HG03159 (cell line): ENCODE measurements around the gene OSBPL1A.

Experiments
- ATAC-seq: cut with Tn5 transposase; IDR thresholded peaks from one replicate; pipeline ENCODE4 v1.9.1; 2021; ENCODE audit warnings: mild to moderate bottlenecking, moderate library complexity; ENCODE audit not compliant: unreplicated experiment

The OSBPL1A gene

DNA sequence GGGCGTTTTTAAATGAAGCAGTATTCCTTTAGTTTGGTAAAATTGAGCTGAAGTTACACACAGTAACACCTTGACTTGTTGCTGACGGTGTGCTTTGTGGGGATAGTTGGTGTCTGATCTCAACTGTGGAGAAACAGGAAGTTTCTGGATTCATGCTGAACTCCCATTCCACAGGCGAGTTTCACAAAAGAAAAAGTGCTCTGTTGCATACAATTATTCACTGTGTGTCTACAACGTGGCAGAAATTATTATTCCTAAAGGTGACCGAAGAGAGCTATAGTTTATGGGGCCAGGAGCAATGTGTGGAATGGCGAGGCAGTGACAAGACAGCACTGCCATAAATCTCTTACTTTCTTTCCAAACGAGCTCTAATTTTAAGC lies 259.2 kb downstream of the OSBPL1A start:
- ATAC-seq = no peak

DNA sequence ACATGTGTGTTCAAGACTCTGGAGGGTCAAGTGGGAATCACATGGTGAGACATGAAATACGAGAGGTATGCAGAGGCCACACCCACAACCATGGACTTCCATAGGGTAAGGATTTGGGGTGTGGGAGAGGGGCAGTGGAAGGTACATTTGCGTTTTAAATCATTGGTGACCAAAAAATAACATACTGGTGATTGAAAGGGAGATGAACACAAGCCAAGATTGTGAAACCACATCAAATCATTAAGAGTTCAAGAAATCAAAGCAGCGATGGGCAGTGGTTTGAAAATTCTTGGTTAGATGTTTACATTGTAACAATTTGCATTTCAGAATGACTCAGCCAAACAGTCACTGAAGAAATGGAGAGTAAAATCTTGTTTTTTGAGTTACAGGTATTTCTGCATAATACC lies 260.7 kb downstream of the OSBPL1A start:
- ATAC-seq = no peak

DNA sequence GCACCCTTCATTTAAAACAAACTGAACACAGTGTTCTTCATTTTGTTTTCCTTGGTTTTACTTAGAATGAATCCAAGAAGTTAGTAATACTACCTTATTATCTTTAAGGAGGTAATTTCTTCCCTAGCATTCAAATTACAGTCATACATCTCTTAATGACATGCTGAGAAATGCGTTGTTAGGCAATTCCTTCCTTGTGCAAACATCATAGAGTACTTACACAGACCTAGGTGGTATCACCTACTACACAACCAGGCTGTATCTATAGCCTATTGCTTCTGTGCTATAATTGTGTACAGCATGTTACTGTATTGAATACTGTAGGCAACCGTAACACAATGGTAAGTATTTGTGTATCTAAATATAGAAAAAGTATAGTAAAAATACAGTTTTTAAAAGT lies 267.1 kb downstream of the OSBPL1A start:
- ATAC-seq = no peak

DNA sequence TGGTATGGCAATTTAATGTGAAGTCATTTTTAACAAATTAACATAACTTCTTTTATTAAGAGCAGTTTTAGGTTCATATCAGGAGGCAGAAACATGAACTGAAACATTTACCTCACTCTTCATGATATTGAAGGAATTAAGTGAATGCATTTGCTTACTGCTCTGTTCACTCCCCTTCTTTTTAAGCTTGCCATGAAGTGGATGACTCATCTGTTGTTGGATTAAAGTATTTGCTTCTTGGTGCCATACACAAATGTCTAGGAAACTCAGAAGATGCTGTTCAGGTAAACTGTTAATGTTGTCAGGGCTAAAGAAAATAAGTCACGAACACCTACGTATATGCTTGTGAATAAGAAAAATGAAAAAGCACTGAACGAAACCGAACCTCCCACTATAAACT lies 268.9 kb downstream of the OSBPL1A start:
- no peak for ATAC-seq

DNA sequence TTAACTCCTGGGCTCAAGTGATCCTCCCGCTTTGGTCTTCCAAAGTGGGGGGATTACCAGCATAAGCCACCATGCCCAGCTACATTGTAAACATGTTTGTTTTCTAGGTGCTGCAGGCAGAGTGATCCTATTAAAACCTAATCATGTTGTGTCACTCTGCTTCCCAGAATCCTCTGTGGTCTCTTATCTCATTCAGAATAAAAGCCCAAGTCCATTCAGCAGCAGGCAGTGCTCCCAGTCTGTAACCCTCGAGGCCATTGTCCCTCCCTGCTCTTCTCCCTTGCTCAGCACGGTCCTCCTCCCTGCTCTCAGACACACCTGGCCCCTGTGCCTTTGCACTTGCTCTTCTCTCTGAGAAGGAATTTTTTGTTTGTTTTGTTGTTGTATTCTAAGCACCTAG lies 269.9 kb downstream of the OSBPL1A start:
- ATAC-seq = no peak

DNA sequence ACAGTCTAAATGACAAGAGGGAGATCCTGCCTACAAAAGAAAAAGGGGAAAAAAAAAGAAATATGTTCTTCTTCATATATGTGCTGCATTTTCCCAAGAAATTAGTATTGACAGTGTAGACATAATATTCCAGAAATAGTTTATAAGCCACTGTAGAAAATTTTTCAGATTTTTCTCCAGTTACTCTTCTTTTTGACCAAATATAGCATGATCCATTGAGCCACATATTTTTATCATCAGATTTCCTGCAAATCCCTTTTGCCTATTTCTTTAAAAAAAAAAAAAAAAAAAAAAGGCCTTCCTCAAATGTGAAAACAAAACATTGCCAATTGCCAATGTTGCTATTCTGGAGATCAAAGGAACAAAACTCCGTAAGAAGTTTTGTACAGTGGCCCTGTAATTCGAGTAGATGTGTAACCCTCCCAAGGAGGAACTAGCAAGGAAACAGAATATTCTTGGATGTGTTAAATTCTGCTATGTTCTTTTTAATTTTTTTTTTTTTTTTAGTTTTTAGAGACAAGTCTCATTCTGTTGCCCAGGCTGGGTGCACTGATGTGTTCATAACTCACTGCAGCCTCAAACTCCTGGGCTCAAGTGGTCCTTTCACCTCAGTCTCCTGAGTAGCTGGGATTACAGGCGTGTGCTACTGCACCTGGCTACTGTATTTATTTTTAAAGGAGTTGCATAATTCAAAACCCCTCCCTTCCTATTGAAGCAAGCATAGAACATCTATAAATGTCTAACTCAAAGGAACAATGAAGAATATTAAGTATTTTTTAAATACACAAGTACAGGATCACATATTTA lies 271.3 kb downstream of the OSBPL1A start:
- ATAC-seq = no peak

DNA sequence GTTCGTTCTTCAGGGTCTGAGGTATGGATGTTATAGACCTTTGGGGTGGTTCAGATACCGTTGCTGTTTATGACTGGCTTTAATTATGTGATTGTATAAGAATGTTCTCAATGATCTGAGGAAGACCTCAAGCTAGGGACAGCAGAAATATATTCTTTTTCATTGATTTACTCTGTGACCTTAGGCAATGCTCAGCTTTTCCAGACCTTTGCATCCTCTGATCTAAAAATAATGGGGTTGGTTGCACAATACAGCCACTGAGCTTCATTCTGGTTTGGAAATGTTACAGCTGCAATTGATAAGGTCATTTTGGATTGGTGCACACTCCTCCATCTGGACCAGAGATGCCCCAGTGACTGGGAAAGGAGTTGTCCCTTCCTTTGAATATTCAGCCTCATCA lies 276.0 kb downstream of the OSBPL1A start:
- no peak for ATAC-seq

DNA sequence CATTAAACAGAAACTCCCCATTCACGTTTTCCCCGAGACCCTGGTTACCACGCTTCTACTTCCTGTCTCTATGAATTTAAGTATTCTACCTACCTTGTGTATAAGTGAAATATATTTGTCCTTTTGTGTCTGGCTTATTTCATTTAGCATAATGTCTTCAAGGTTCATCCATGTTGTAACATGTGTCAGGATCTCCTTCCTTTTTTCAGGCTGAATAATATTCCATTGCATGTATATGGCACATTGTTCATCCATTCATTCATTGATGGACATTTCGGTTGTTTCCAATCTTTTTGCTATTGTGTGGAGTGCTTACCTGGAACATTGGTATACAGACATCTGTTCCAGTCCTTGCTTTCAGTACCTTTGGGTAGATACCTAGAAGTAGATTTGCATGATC lies 276.9 kb downstream of the OSBPL1A start:
- no peak for ATAC-seq

DNA sequence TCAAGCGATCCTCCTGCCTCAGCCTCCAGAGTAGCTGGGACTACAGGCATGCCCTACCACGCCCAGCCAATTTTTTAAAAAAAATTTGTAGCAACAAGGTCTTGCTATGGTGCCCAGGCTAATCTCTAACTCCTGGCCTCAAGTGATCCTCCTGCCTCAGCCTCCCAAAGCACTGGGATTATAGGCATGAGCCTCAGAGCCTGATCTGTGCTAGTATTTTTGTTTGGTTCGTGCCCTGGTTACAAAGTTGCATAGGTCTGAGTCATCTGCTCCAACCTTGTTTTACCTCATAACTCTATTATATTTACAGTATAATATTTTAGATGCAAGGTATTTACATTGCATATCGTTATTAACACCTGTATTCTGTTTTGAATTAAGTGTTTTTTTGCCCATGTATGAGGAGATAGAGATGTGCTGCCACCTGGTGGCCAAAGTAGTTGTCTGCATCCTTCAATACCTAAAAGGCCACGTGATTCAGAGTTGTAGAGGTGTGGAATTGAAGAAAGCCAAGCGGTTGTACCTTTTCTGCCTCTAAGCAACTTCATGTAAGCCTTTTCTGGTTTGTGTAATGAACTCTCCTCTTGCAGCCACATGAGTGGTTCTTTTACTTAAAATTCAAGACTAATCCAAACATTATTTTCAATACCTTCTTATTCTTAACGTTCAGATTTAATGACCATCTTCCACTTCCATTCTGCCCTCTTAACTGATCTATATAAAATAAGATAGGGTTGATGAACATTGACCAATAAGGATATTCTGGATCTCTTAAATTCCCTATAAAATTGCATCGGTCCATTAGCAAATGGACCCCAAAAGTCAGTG lies 278.7 kb downstream of the OSBPL1A start:
- no peak for ATAC-seq

DNA sequence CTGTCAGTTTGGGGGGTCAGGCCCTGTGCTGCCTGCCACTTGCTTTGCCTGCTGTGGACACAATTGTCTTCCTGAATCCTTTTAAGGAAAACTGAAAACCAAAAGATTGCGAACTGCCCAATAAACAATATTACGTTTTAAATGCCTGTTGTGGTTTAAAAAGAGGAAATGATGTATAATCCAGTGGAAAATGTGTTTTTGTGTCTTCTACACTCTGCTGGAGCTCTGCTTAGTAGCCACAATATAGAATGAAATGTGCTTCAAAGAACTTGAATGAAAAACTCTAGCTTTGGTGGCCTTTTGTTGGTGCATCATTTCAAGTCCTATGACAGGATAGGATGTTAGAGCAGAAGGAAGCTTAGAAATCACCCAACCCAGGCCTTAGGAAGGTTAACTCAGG lies 282.0 kb downstream of the OSBPL1A start:
- ATAC-seq = no peak

DNA sequence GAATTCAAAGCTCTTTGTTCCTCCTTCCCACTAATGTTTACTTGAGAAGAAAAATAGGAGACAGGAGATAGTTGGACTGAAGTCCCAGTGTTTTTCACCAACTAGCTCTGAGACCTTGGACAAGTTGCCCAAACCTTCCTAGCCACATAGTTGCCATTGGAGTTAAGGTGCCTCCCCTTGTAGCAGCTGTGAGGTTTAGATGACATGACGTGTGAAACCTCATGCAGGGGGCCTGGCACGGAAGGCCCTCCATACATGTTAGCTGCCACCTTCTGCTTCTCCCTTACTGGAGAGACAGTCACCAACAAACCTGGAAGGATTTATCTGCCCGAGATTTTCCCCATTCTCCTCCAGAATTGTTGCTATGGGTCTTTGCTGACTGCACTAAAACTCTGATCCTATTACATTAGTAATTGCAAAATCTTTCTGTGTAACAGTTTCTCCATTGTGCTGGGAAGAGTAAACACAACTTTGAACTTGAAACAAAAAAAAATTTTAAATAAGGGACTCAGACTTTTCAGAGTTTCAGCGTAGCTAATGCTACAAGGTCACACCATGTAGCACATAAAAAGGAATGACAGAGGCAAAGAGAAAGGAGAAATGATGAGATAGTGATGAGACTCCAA lies 282.6 kb downstream of the OSBPL1A start:
- no peak for ATAC-seq

DNA sequence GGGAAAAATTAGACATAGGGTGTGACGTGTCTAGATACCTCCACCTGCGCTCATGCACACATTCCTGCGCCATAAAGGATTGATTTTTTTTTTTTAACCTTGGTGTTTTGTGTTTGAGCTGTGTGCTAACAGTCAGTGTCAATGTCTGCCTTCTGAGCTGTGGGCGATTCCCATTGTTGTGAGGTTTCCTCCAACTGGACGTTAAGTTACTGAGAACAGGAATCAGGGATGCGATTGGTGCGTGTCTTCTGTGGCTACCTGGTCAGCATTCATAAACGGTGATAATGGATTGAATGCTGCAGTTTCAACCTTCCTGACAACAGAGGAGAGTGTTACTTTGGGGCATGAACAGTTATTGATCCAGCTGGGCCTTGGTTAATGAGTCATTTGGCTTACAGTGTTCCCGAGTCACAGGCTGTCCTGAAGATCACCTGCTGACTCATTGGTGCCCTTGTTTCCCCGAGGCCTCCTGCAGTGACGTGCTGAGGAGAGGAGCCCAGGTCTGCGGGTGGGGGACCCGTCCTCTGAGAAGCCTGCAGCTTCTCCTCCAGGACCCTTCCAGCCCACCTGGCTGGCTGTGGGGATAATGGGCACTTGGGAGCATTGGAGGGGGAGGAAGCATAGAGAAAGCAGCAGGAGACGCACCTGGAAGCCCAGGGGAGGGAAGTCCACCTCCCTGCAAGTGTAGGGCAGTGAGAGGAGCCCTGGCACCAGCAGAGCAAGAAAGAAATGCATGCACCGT lies 284.6 kb downstream of the OSBPL1A start:
- ATAC-seq = no peak

DNA sequence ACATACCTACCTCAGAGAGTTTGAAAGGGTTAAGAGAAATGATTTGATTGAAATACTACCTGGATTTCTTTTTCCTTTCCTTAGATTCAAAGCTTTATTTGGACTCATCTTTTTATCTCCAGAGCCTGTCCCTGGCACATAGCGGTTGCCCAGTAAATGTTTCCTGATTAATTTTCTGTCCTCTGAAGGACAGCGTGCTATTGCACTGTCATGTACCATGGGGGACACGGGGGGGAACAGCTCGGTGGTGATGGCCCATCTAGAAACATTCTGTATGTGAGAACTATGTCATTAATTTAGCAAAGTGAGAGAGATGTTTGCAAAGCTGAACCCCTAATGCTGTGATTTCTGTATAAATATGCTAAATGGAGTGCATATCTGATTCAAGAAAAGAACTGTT lies 285.2 kb downstream of the OSBPL1A start:
- no peak for ATAC-seq
